ENCODE results near the gene ZNF513.
"Not testable (repeated sequence)": the region's sequence is repeated elsewhere in the genome, so short reads cannot be mapped to it uniquely, and the experiment has no call there.

The ZNF513 gene

GRCh38 chr2:27370026-27370815 lies 10.3 kb downstream of the ZNF513 start, which contains the start of the genes EIF2B4 and SNX17:
TSS of gene EIF2B4 (minus strand) at chr2:27370338. CDS start at chr2:27370314, 24 bp downstream.
TSS of gene SNX17 (plus strand) at chr2:27370616. CDS start at chr2:27370744, 128 bp downstream.
- Histone ChIP-seq H3K4me1 (ENCODE audit: control insufficient read depth, insufficient read depth, low read length) (peaks cover 20% of the 10 kb centered on the region), H3K27me3 (ENCODE audit: control insufficient read depth, insufficient read depth, low read length) (no peaks in the 10 kb centered on the region), H3K4me3 (ENCODE audit: low read length) (peak within 1 kb of the TSS; percentile 94), H3K9ac (ENCODE audit: low read depth, low read length) (peak within 1 kb of the TSS; percentile 98), H3K36me3 (ENCODE audit: insufficient read depth, low read length) (peaks cover 63% of the 10 kb centered on the region), H3K4me2 (ENCODE audit: low read length) (peak within 1 kb of the TSS; percentile 94), H3K9me3 (replicated peaks; ENCODE audit: low read length) (no peaks in the 10 kb centered on the region)

- Histone ChIP-seq H3K36me3 (ENCODE audit: insufficient read depth, low read length) (peaks cover 59% of the 10 kb centered on the region), H3K9ac (ENCODE audit: low read depth, low read length) (peak overlapping the region; percentile 95), H3K9me3 (replicated peaks; ENCODE audit: low read length) (no peaks in the 10 kb centered on the region), H3K27me3 (ENCODE audit: control insufficient read depth, insufficient read depth, low read length) (no peaks in the 10 kb centered on the region), H3K4me2 (ENCODE audit: low read length) (peak overlapping the region; percentile 90), H3K4me1 (ENCODE audit: control insufficient read depth, insufficient read depth, low read length) (peaks cover 20% of the 10 kb centered on the region), H3K4me3 (ENCODE audit: low read length) (peak overlapping the region; percentile 94)
These were observed 11.0 kb downstream of the ZNF513 start for GRCh38 chr2:27369471-27370025.

GRCh38 chr2:27363933-27364332 lies 16.6 kb downstream of the ZNF513 start:
- Histone ChIP-seq H3K9ac (ENCODE audit: low read depth, low read length) (no peak overlapping the region), H3K4me2 (ENCODE audit: low read length) (no peak overlapping the region), H3K9me3 (replicated peaks; ENCODE audit: low read length) (no peaks in the 10 kb centered on the region), H3K36me3 (ENCODE audit: insufficient read depth, low read length) (peaks cover 48% of the 10 kb centered on the region), H3K4me1 (ENCODE audit: control insufficient read depth, insufficient read depth, low read length) (peaks cover 5% of the 10 kb centered on the region), H3K27me3 (ENCODE audit: control insufficient read depth, insufficient read depth, low read length) (no peaks in the 10 kb centered on the region), H3K4me3 (ENCODE audit: low read length) (no peak overlapping the region)

GRCh38 chr2:27362678-27363420 lies 17.7 kb downstream of the ZNF513 start:
- Histone ChIP-seq H3K4me2 (ENCODE audit: low read length) (no peak overlapping the region), H3K4me1 (ENCODE audit: control insufficient read depth, insufficient read depth, low read length) (peaks cover 5% of the 10 kb centered on the region), H3K9me3 (replicated peaks; ENCODE audit: low read length) (no peaks in the 10 kb centered on the region), H3K9ac (ENCODE audit: low read depth, low read length) (no peak overlapping the region), H3K27me3 (ENCODE audit: control insufficient read depth, insufficient read depth, low read length) (no peaks in the 10 kb centered on the region), H3K36me3 (ENCODE audit: insufficient read depth, low read length) (peaks cover 38% of the 10 kb centered on the region), H3K4me3 (ENCODE audit: low read length) (no peak overlapping the region)

GRCh38 chr2:27356382-27357181 lies 24.0 kb downstream of the ZNF513 start, which contains the start of gene GTF3C2:
TSS of gene GTF3C2 (minus strand) at chr2:27356764. CDS start at chr2:27343554, 13,210 bp downstream.
- Histone ChIP-seq H3K9ac (ENCODE audit: low read depth, low read length) (peak within 1 kb of the TSS; percentile 93), H3K4me3 (ENCODE audit: low read length) (peak within 1 kb of the TSS; percentile 88), H3K27me3 (ENCODE audit: control insufficient read depth, insufficient read depth, low read length) (no peaks in the 10 kb centered on the region), H3K4me2 (ENCODE audit: low read length) (peak within 1 kb of the TSS; percentile 85), H3K9me3 (replicated peaks; ENCODE audit: low read length) (no peaks in the 10 kb centered on the region), H3K4me1 (ENCODE audit: control insufficient read depth, insufficient read depth, low read length) (peaks cover 32% of the 10 kb centered on the region), H3K36me3 (ENCODE audit: insufficient read depth, low read length) (no peaks in the 10 kb centered on the region)

GRCh38 chr2:27356056-27356381 lies 24.5 kb downstream of the ZNF513 start:
- peaks cover 32% of the 10 kb centered on the region for H3K4me1 ChIP-seq (ENCODE audit: control insufficient read depth, insufficient read depth, low read length)

GRCh38 chr2:27354597-27354927 lies 26.0 kb downstream of the ZNF513 start:
- Histone ChIP-seq H3K9me3 (replicated peaks; ENCODE audit: low read length) (no peaks in the 10 kb centered on the region), H3K4me3 (ENCODE audit: low read length) (no peak overlapping the region), H3K9ac (ENCODE audit: low read depth, low read length) (peak overlapping the region; percentile 44), H3K27me3 (ENCODE audit: control insufficient read depth, insufficient read depth, low read length) (no peaks in the 10 kb centered on the region), H3K36me3 (ENCODE audit: insufficient read depth, low read length) (no peaks in the 10 kb centered on the region), H3K4me1 (ENCODE audit: control insufficient read depth, insufficient read depth, low read length) (peaks cover 32% of the 10 kb centered on the region), H3K4me2 (ENCODE audit: low read length) (peak overlapping the region; percentile 72)

More at GRCh38 chr2:27356056-27356381, 24.5 kb downstream of the ZNF513 start:
- H3K27me3 ChIP-seq (ENCODE audit: control insufficient read depth, insufficient read depth, low read length), result no peaks in the 10 kb centered on the region
- peak overlapping the region; percentile 88 for H3K4me3 ChIP-seq (ENCODE audit: low read length)
- H3K9me3 ChIP-seq (replicated peaks; ENCODE audit: low read length), result no peaks in the 10 kb centered on the region
- H3K9ac ChIP-seq (ENCODE audit: low read depth, low read length), result peak overlapping the region; percentile 93
- H3K4me2 ChIP-seq (ENCODE audit: low read length), result peak overlapping the region; percentile 85
- H3K36me3 ChIP-seq (ENCODE audit: insufficient read depth, low read length), result no peaks in the 10 kb centered on the region

GRCh38 chr2:27353762-27354596 lies 26.6 kb downstream of the ZNF513 start:
- peak overlapping the region; percentile 72 for H3K4me2 ChIP-seq (ENCODE audit: low read length)
- H3K27me3 ChIP-seq (ENCODE audit: control insufficient read depth, insufficient read depth, low read length), result no peaks in the 10 kb centered on the region
- H3K9ac ChIP-seq (ENCODE audit: low read depth, low read length), result peak overlapping the region; percentile 44
- H3K9me3 ChIP-seq (replicated peaks; ENCODE audit: low read length), result no peaks in the 10 kb centered on the region
- H3K36me3 ChIP-seq (ENCODE audit: insufficient read depth, low read length), result no peaks in the 10 kb centered on the region
- peaks cover 32% of the 10 kb centered on the region for H3K4me1 ChIP-seq (ENCODE audit: control insufficient read depth, insufficient read depth, low read length)
- H3K4me3 ChIP-seq (ENCODE audit: low read length), result peak overlapping the region; percentile 20

- H3K36me3 ChIP-seq (ENCODE audit: insufficient read depth, low read length), result not testable (repeated sequence)
These were observed 27.2 kb downstream of the ZNF513 start for GRCh38 chr2:27353386-27353761.

GRCh38 chr2:27351802-27352598 lies 28.5 kb downstream of the ZNF513 start:
- Histone ChIP-seq H3K4me3 (ENCODE audit: low read length) (no peak overlapping the region), H3K9me3 (replicated peaks; ENCODE audit: low read length) (no peaks in the 10 kb centered on the region), H3K4me1 (ENCODE audit: control insufficient read depth, insufficient read depth, low read length) (peaks cover 28% of the 10 kb centered on the region), H3K4me2 (ENCODE audit: low read length) (no peak overlapping the region), H3K9ac (ENCODE audit: low read depth, low read length) (no peak overlapping the region), H3K36me3 (ENCODE audit: insufficient read depth, low read length) (no peaks in the 10 kb centered on the region), H3K27me3 (ENCODE audit: control insufficient read depth, insufficient read depth, low read length) (no peaks in the 10 kb centered on the region)

More at GRCh38 chr2:27353386-27353761, 27.2 kb downstream of the ZNF513 start:
- H3K27me3 ChIP-seq (ENCODE audit: control insufficient read depth, insufficient read depth, low read length); H3K4me3 ChIP-seq (ENCODE audit: low read length); H3K9ac ChIP-seq (ENCODE audit: low read depth, low read length); H3K9me3 ChIP-seq (replicated peaks; ENCODE audit: low read length): not testable (repeated sequence)
- peak overlapping the region; percentile 72 for H3K4me2 ChIP-seq (ENCODE audit: low read length)
- peaks cover 32% of the 10 kb centered on the region for H3K4me1 ChIP-seq (ENCODE audit: control insufficient read depth, insufficient read depth, low read length)

All from skeletal muscle satellite cell (primary cell).